Rectal smooth muscle tissue (tissue), 1 donor: Measurements from ENCODE around the gene STX1B.
A peak's percentile ranks its signal among the peaks of the same experiment; 100 is the strongest.

Experiments
- H3K27ac ChIP-seq: one replicate; pipeline ENCODE4 v1.7.0; 2013; ENCODE audit warnings: low read depth, low read length, inconsistent platforms
- H3K27me3 ChIP-seq: one replicate; pipeline ENCODE4 v1.7.0; 2013; ENCODE audit warnings: low read length; ENCODE audit not compliant: control insufficient read depth, insufficient read depth
- H3K36me3 ChIP-seq: one replicate; pipeline ENCODE4 v1.7.0; 2013; ENCODE audit warnings: low read length; ENCODE audit not compliant: control insufficient read depth, insufficient read depth
- H3K4me1 ChIP-seq: one replicate; pipeline ENCODE4 v1.7.0; 2013; ENCODE audit warnings: low read length; ENCODE audit not compliant: control insufficient read depth, insufficient read depth
- H3K4me3 ChIP-seq: one replicate; pipeline ENCODE4 v1.7.0; 2013; ENCODE audit warnings: low read length
- H3K9ac ChIP-seq: one replicate; pipeline ENCODE4 v1.7.0; 2013; ENCODE audit warnings: low read length

STX1B gene

GRCh38 chr16:30998852-30999761 is 11.3 kb downstream of the STX1B start:
- Histone ChIP-seq H3K4me1 (peaks cover 3% of the 10 kb centered on the region), H3K4me3 (no peak overlapping the region), H3K27ac (no peak overlapping the region), H3K36me3 (no peaks in the 10 kb centered on the region), H3K27me3 (no peaks in the 10 kb centered on the region), H3K9ac (no peak overlapping the region)

GRCh38 chr16:30997725-30998711 is 12.4 kb downstream of the STX1B start:
- peaks cover 3% of the 10 kb centered on the region for H3K4me1 ChIP-seq
- no peak overlapping the region for H3K9ac ChIP-seq
- H3K4me3 ChIP-seq: peak overlapping the region; percentile 61
- peak overlapping the region; percentile 60 for H3K27ac ChIP-seq
- H3K27me3 ChIP-seq: no peaks in the 10 kb centered on the region
- no peaks in the 10 kb centered on the region for H3K36me3 ChIP-seq

- H3K27ac ChIP-seq: peak overlapping the region; percentile 87
- H3K36me3 ChIP-seq: no peaks in the 10 kb centered on the region
- no peaks in the 10 kb centered on the region for H3K27me3 ChIP-seq
- peaks cover 3% of the 10 kb centered on the region for H3K4me1 ChIP-seq
- H3K4me3 ChIP-seq: peak overlapping the region; percentile 88
- peak overlapping the region; percentile 65 for H3K9ac ChIP-seq
Measured at GRCh38 chr16:30996985-30997724, 13.3 kb downstream of the STX1B start.

- H3K27ac ChIP-seq: peak overlapping the region; percentile 87
- H3K9ac ChIP-seq: peak overlapping the region; percentile 65
- peaks cover 3% of the 10 kb centered on the region for H3K4me1 ChIP-seq
- H3K4me3 ChIP-seq: peak overlapping the region; percentile 88
- H3K36me3 ChIP-seq: no peaks in the 10 kb centered on the region
- no peaks in the 10 kb centered on the region for H3K27me3 ChIP-seq
Measured at GRCh38 chr16:30996324-30996984, 14.0 kb downstream of the STX1B start.

GRCh38 chr16:30995927-30996323 is 14.5 kb downstream of the STX1B start:
- Histone ChIP-seq H3K27me3 (no peaks in the 10 kb centered on the region), H3K4me1 (peaks cover 3% of the 10 kb centered on the region), H3K4me3 (no peak overlapping the region), H3K9ac (no peak overlapping the region), H3K27ac (no peak overlapping the region), H3K36me3 (no peaks in the 10 kb centered on the region)

- no peak overlapping the region for H3K27ac ChIP-seq
- no peaks in the 10 kb centered on the region for H3K27me3 ChIP-seq
- H3K4me1 ChIP-seq: peaks cover 3% of the 10 kb centered on the region
- no peak overlapping the region for H3K9ac ChIP-seq
- H3K4me3 ChIP-seq: no peak overlapping the region
- H3K36me3 ChIP-seq: no peaks in the 10 kb centered on the region
Measured at GRCh38 chr16:30992931-30993816, 17.3 kb downstream of the STX1B start.

GRCh38 chr16:30992276-30992780 is 18.1 kb downstream of the STX1B start:
- H3K4me3 ChIP-seq: no peak overlapping the region
- H3K4me1 ChIP-seq: peaks cover 3% of the 10 kb centered on the region
- no peaks in the 10 kb centered on the region for H3K27me3 ChIP-seq
- no peaks in the 10 kb centered on the region for H3K36me3 ChIP-seq
- H3K27ac ChIP-seq: no peak overlapping the region
- no peak overlapping the region for H3K9ac ChIP-seq

- Histone ChIP-seq H3K4me3 (no peak overlapping the region), H3K27ac (no peak overlapping the region), H3K9ac (no peak overlapping the region), H3K27me3 (no peaks in the 10 kb centered on the region), H3K4me1 (no peaks in the 10 kb centered on the region), H3K36me3 (no peaks in the 10 kb centered on the region)
Measured at GRCh38 chr16:30991052-30991451, 19.4 kb downstream of the STX1B start.

GRCh38 chr16:30990105-30990504 is 20.3 kb downstream of the STX1B start:
- H3K36me3 ChIP-seq: no peaks in the 10 kb centered on the region
- no peak overlapping the region for H3K4me3 ChIP-seq
- H3K9ac ChIP-seq: no peak overlapping the region
- no peak overlapping the region for H3K27ac ChIP-seq
- H3K4me1 ChIP-seq: peaks cover 5% of the 10 kb centered on the region
- no peaks in the 10 kb centered on the region for H3K27me3 ChIP-seq

GRCh38 chr16:30989469-30990047 is 20.9 kb downstream of the STX1B start:
- Histone ChIP-seq H3K9ac (no peak overlapping the region), H3K27me3 (no peaks in the 10 kb centered on the region), H3K36me3 (no peaks in the 10 kb centered on the region), H3K27ac (no peak overlapping the region), H3K4me1 (peaks cover 5% of the 10 kb centered on the region), H3K4me3 (no peak overlapping the region)
